ENCODE measurements around the gene CBR3.

Gene CBR3

GRCh38 chr21:36104317-36105300 lies 30.3 kb upstream of the CBR3 start:
- peak; percentile 70 for ATAC-seq (ENCODE audit: low read depth)

GRCh38 chr21:36105327-36105842 lies 29.5 kb upstream of the CBR3 start:
- ATAC-seq (ENCODE audit: low read depth) (no peak), DNase-seq (ENCODE audit: low spot score in 2 of 2) (no peak)
- peaks cover 18% of the 10 kb centered on the region for H3K27me3 Mint-ChIP-seq

More at GRCh38 chr21:36104317-36105300, 30.3 kb upstream of the CBR3 start:
- no peaks in the 10 kb centered on the region for H3K36me3 Mint-ChIP-seq
- peak; percentile 46 to 50 for DNase-seq (ENCODE audit: low spot score in 2 of 2)
- H3K4me3 Mint-ChIP-seq: peak overlapping the region; percentile 2
- no peaks in the 10 kb centered on the region for H3K9me3 Mint-ChIP-seq
- H3K27ac Mint-ChIP-seq: no peak overlapping the region
- peaks cover 3% of the 10 kb centered on the region for H3K4me1 Mint-ChIP-seq
- H3K27me3 Mint-ChIP-seq: peaks cover 16% of the 10 kb centered on the region

GRCh38 chr21:36109868-36110267 lies 25.0 kb upstream of the CBR3 start:
- H3K4me3 Mint-ChIP-seq: no peak overlapping the region
- ATAC-seq (ENCODE audit: low read depth): no peak
- no peak for DNase-seq (ENCODE audit: low spot score in 2 of 2)
- H3K27me3 Mint-ChIP-seq: peaks cover 14% of the 10 kb centered on the region
- H3K27ac Mint-ChIP-seq: no peak overlapping the region
- H3K9me3 Mint-ChIP-seq: no peaks in the 10 kb centered on the region
- H3K4me1 Mint-ChIP-seq: peaks cover 16% of the 10 kb centered on the region
- no peaks in the 10 kb centered on the region for H3K36me3 Mint-ChIP-seq

More at GRCh38 chr21:36105327-36105842, 29.5 kb upstream of the CBR3 start:
- Mint-ChIP-seq H3K27ac (no peak overlapping the region), H3K4me3 (no peak overlapping the region), H3K36me3 (no peaks in the 10 kb centered on the region), H3K4me1 (peaks cover 3% of the 10 kb centered on the region), H3K9me3 (no peaks in the 10 kb centered on the region)

GRCh38 chr21:36111238-36111637 lies 23.6 kb upstream of the CBR3 start:
- DNase-seq (ENCODE audit: low spot score in 2 of 2) (no peak), ATAC-seq (ENCODE audit: low read depth) (no peak)
- no peak overlapping the region for H3K27ac Mint-ChIP-seq
- H3K27me3 Mint-ChIP-seq: peaks cover 6% of the 10 kb centered on the region
- H3K9me3 Mint-ChIP-seq: no peaks in the 10 kb centered on the region
- peaks cover 23% of the 10 kb centered on the region for H3K4me1 Mint-ChIP-seq
- no peak overlapping the region for H3K4me3 Mint-ChIP-seq
- no peaks in the 10 kb centered on the region for H3K36me3 Mint-ChIP-seq

- Mint-ChIP-seq H3K4me1 (peaks cover 25% of the 10 kb centered on the region), H3K4me3 (peak overlapping the region; percentile 83), H3K9me3 (no peaks in the 10 kb centered on the region), H3K27ac (peak overlapping the region; percentile 87), H3K27me3 (peaks cover 2% of the 10 kb centered on the region), H3K36me3 (peaks cover 1% of the 10 kb centered on the region)
- DNase-seq (ENCODE audit: low spot score in 2 of 2) (no peak), ATAC-seq (ENCODE audit: low read depth) (peak; percentile 28)
Measured at GRCh38 chr21:36113647-36114428, 21.0 kb upstream of the CBR3 start.

GRCh38 chr21:36115138-36115730 lies 19.6 kb upstream of the CBR3 start:
- peak; percentile 58 for ATAC-seq (ENCODE audit: low read depth)
- Mint-ChIP-seq H3K36me3 (peaks cover 1% of the 10 kb centered on the region), H3K27me3 (no peaks in the 10 kb centered on the region), H3K9me3 (no peaks in the 10 kb centered on the region), H3K27ac (no peak overlapping the region), H3K4me1 (peaks cover 25% of the 10 kb centered on the region), H3K4me3 (no peak overlapping the region)
- DNase-seq (ENCODE audit: low spot score in 2 of 2): peak in 1 of 2 donors; percentile 11

- no peak for DNase-seq (ENCODE audit: low spot score in 2 of 2)
- Mint-ChIP-seq H3K27me3 (no peaks in the 10 kb centered on the region), H3K36me3 (peaks cover 1% of the 10 kb centered on the region), H3K4me3 (no peak overlapping the region), H3K9me3 (no peaks in the 10 kb centered on the region), H3K4me1 (peaks cover 25% of the 10 kb centered on the region), H3K27ac (no peak overlapping the region)
- no peak for ATAC-seq (ENCODE audit: low read depth)
Measured at GRCh38 chr21:36117286-36117741, 17.6 kb upstream of the CBR3 start.

GRCh38 chr21:36120304-36120888 lies 14.5 kb upstream of the CBR3 start:
- no peak for DNase-seq (ENCODE audit: low spot score in 2 of 2)
- no peak overlapping the region for H3K4me3 Mint-ChIP-seq
- no peak overlapping the region for H3K27ac Mint-ChIP-seq
- ATAC-seq (ENCODE audit: low read depth): no peak
- H3K4me1 Mint-ChIP-seq: peaks cover 8% of the 10 kb centered on the region
- peaks cover 1% of the 10 kb centered on the region for H3K36me3 Mint-ChIP-seq
- no peaks in the 10 kb centered on the region for H3K9me3 Mint-ChIP-seq
- H3K27me3 Mint-ChIP-seq: no peaks in the 10 kb centered on the region

GRCh38 chr21:36122977-36123376 lies 11.9 kb upstream of the CBR3 start:
- ATAC-seq (ENCODE audit: low read depth) (no peak), DNase-seq (ENCODE audit: low spot score in 2 of 2) (no peak)
- no peaks in the 10 kb centered on the region for H3K9me3 Mint-ChIP-seq

GRCh38 chr21:36124395-36124794 lies 10.5 kb upstream of the CBR3 start:
- Mint-ChIP-seq H3K36me3 (no peaks in the 10 kb centered on the region), H3K27ac (no peak overlapping the region), H3K4me3 (no peak overlapping the region), H3K9me3 (no peaks in the 10 kb centered on the region), H3K27me3 (no peaks in the 10 kb centered on the region), H3K4me1 (peaks cover 11% of the 10 kb centered on the region)
- DNase-seq (ENCODE audit: low spot score in 2 of 2): no peak
- ATAC-seq (ENCODE audit: low read depth): no peak

More at GRCh38 chr21:36122977-36123376, 11.9 kb upstream of the CBR3 start:
- H3K27me3 Mint-ChIP-seq: no peaks in the 10 kb centered on the region
- H3K27ac Mint-ChIP-seq: no peak overlapping the region
- no peaks in the 10 kb centered on the region for H3K36me3 Mint-ChIP-seq
- H3K4me3 Mint-ChIP-seq: no peak overlapping the region
- H3K4me1 Mint-ChIP-seq: peaks cover 9% of the 10 kb centered on the region

- ATAC-seq (ENCODE audit: low read depth) (peak; percentile 46), DNase-seq (ENCODE audit: low spot score in 2 of 2) (peak in 1 of 2 donors; percentile 42)
- Mint-ChIP-seq H3K36me3 (no peaks in the 10 kb centered on the region), H3K4me3 (no peak overlapping the region), H3K9me3 (no peaks in the 10 kb centered on the region), H3K27ac (no peak overlapping the region), H3K4me1 (peaks cover 15% of the 10 kb centered on the region), H3K27me3 (no peaks in the 10 kb centered on the region)
Measured at GRCh38 chr21:36125512-36126207, 9.2 kb upstream of the CBR3 start.

- Mint-ChIP-seq H3K27me3 (no peaks in the 10 kb centered on the region), H3K27ac (no peak overlapping the region), H3K9me3 (no peaks in the 10 kb centered on the region), H3K36me3 (no peaks in the 10 kb centered on the region), H3K4me1 (peaks cover 17% of the 10 kb centered on the region), H3K4me3 (no peak overlapping the region)
- no peak for DNase-seq (ENCODE audit: low spot score in 2 of 2)
- ATAC-seq (ENCODE audit: low read depth): no peak
Measured at GRCh38 chr21:36126208-36126565, 8.7 kb upstream of the CBR3 start.

GRCh38 chr21:36126621-36127110 lies 8.2 kb upstream of the CBR3 start:
- Mint-ChIP-seq H3K27me3 (no peaks in the 10 kb centered on the region), H3K9me3 (no peaks in the 10 kb centered on the region), H3K4me3 (no peak overlapping the region), H3K36me3 (no peaks in the 10 kb centered on the region), H3K27ac (no peak overlapping the region), H3K4me1 (peaks cover 17% of the 10 kb centered on the region)
- ATAC-seq (ENCODE audit: low read depth) (no peak), DNase-seq (ENCODE audit: low spot score in 2 of 2) (no peak)

Measured in memory B cell (primary cell).